HG03460 (cell line): ENCODE data around the gene OR52E6.

ENCODE experiments used
- ATAC-seq: cut with Tn5 transposase; IDR thresholded peaks from one replicate; pipeline ENCODE4 v1.9.1; 2021; ENCODE audit not compliant: unreplicated experiment

OR52E6 gene

GRCh38 chr11:5803982-5804381, 37.7 kb downstream of the OR52E6 start:
- ATAC-seq, result no peak

- no peak for ATAC-seq
These were observed 45.2 kb downstream of the OR52E6 start for GRCh38 chr11:5796541-5796940.

- no peak for ATAC-seq
These were observed 50.5 kb downstream of the OR52E6 start, which contains the start of gene OR52N1 for GRCh38 chr11:5791165-5791564. TSS of gene OR52N1 (minus strand) at chr11:5791265. CDS start at chr11:5788816, 2,449 bp downstream.
